ENCODE measurements around the gene ANGPTL2.

ANGPTL2 gene

GRCh38 chr9:127099664-127100063 is 22.8 kb downstream of the ANGPTL2 start (continued):
- no peak for TF ChIP-seq TSHZ2 (CRISPR knock-in tag; IDR thresholded peaks at IDR 0.05)
- no peak for TF ChIP-seq OSR1 (CRISPR knock-in tag; IDR thresholded peaks at IDR 0.05)

- ATAC-seq, result no peak
- TF ChIP-seq TOX (CRISPR knock-in tag; IDR thresholded peaks at IDR 0.05; ENCODE audit: borderline replicate concordance) (no peak), CSRNP3 (CRISPR knock-in tag; IDR thresholded peaks at IDR 0.05) (no peak), PPARA (CRISPR knock-in tag; IDR thresholded peaks at IDR 0.05; ENCODE audit: borderline replicate concordance) (no peak)
Measured at GRCh38 chr9:127098916-127099553, 23.4 kb downstream of the ANGPTL2 start.

- ATAC-seq, result no peak
- TF ChIP-seq BACH2 (CRISPR knock-in tag; IDR thresholded peaks at IDR 0.05; ENCODE audit: borderline replicate concordance) (no peak), ESRRG (CRISPR knock-in tag; IDR thresholded peaks at IDR 0.05) (no peak), ZFP30 (CRISPR knock-in tag; IDR thresholded peaks at IDR 0.05) (no peak), TCF4 (CRISPR knock-in tag; IDR thresholded peaks at IDR 0.05; ENCODE audit: borderline replicate concordance) (no peak), ZNF565 (CRISPR knock-in tag; conservative IDR thresholded peaks at IDR 0.05; ENCODE audit: low read depth) (no peak), CSRNP3 (CRISPR knock-in tag; IDR thresholded peaks at IDR 0.05) (no peak), RARB (CRISPR knock-in tag; IDR thresholded peaks at IDR 0.05) (no peak)
Measured at GRCh38 chr9:127097683-127098082, 24.8 kb downstream of the ANGPTL2 start.

GRCh38 chr9:127096208-127096607 is 26.2 kb downstream of the ANGPTL2 start:
- TF ChIP-seq BACH2 (CRISPR knock-in tag; IDR thresholded peaks at IDR 0.05; ENCODE audit: borderline replicate concordance) (no peak), ZFP30 (CRISPR knock-in tag; IDR thresholded peaks at IDR 0.05) (no peak), TCF4 (CRISPR knock-in tag; IDR thresholded peaks at IDR 0.05; ENCODE audit: borderline replicate concordance) (no peak), TOX (CRISPR knock-in tag; IDR thresholded peaks at IDR 0.05; ENCODE audit: borderline replicate concordance) (no peak), CSRNP3 (CRISPR knock-in tag; IDR thresholded peaks at IDR 0.05) (no peak), ESRRG (CRISPR knock-in tag; IDR thresholded peaks at IDR 0.05) (no peak), POU6F1 (CRISPR knock-in tag; IDR thresholded peaks at IDR 0.05; ENCODE audit: borderline replicate concordance, low read depth) (no peak), ARNTL (CRISPR knock-in tag; IDR thresholded peaks at IDR 0.05; ENCODE audit: borderline replicate concordance, low read depth) (no peak), ZNF8 (CRISPR knock-in tag; IDR thresholded peaks at IDR 0.05) (no peak), SNAI2 (CRISPR knock-in tag; IDR thresholded peaks at IDR 0.05) (no peak), PATZ1 (CRISPR knock-in tag; IDR thresholded peaks at IDR 0.05; ENCODE audit: borderline replicate concordance) (no peak), CREB5 (CRISPR knock-in tag; IDR thresholded peaks at IDR 0.05; ENCODE audit: low read depth) (no peak)

More at GRCh38 chr9:127096208-127096607, 26.2 kb downstream of the ANGPTL2 start:
- ATAC-seq, result no peak
